Ascending aorta (tissue), 2 donors: ENCODE measurements around the gene RFESD. TPM values are rescaled to one million over a fixed set of nuclear protein-coding genes. Genes with fewer than 3 reads are reported as not detected.

ENCODE experiments used
- DNase-seq, 2 donors: peaks; one replicate each; pipeline ENCODE4 v3.0.0-alpha.2; 2019; ENCODE audit warnings: low spot score in 2 of 2
- H3K27ac ChIP-seq, 2 donors: fragments of 200-600 bp; sonication (generic); one replicate each; pipeline ENCODE4 v1.5.1; 2016 to 2017; ENCODE audit warnings: mild to moderate bottlenecking in 1 of 2
- H3K27me3 ChIP-seq: fragments of 200-600 bp; sonication (generic); one replicate; pipeline ENCODE4 v1.5.1; 2017
- H3K36me3 ChIP-seq, 2 donors: fragments of 200-600 bp; sonication (generic); one replicate each; pipeline ENCODE4 v1.5.1; 2016
- H3K4me1 ChIP-seq, 2 donors: fragments of 200-600 bp; sonication (generic); one replicate each; pipeline ENCODE4 v1.5.1; 2016 to 2017; ENCODE audit warnings: mild to moderate bottlenecking in 1 of 2
- H3K4me3 ChIP-seq, 2 donors: fragments of 200-600 bp; sonication (generic); one replicate each; pipeline ENCODE4 v1.5.1; 2016 to 2017; ENCODE audit warnings: mild to moderate bottlenecking in 1 of 2
- H3K9me3 ChIP-seq, 2 donors: fragments of 200-600 bp; sonication (generic); one replicate each; pipeline ENCODE4 v1.5.1; 2016
- CTCF ChIP-seq, 3 experiments: fragments of 200-600 bp in 2 of 3; fragments of 450-650 bp in 1 of 3; sonication (generic) in 2 of 3; IDR thresholded peaks; one replicate each; pipeline ENCODE4 v1.5.1; 2016 to 2019; ENCODE audit warnings: antibody characterized with exemption in 3 of 3, mild to moderate bottlenecking in 1 of 3, moderate library complexity in 1 of 3
- intact Hi-C: fragments of 100-400 bp; cut with DNase I; formaldehyde crosslinking; loops from one replicate; pipeline ENCODE4 v1.15.1; 2023
- total RNA-seq: library from RNA; depleted of rRNA; stranded (reverse); fragments of >200 nt; gene quantifications from one replicate; pipeline ENCODE4 v1.1.0, GENCODE V29; 2016

The RFESD gene
- total RNA-seq, 1 donor from 2014 or later = not detected

GRCh38 chr5:95617057-95617456 is 29.5 kb upstream of the RFESD start:
- DNase-seq = no peak
- Histone ChIP-seq H3K27me3 (no peaks in the 10 kb centered on the region), H3K4me3 (no peak overlapping the region), H3K27ac (no peak overlapping the region), H3K4me1 (peaks cover 3 to 8% of the 10 kb centered on the region in 2 donors), H3K9me3 (peaks cover 3 to 7% of the 10 kb centered on the region in 2 donors), H3K36me3 (no peaks in the 10 kb centered on the region)
- intact Hi-C loops = no loop called here
- no peak for TF ChIP-seq CTCF (IDR thresholded peaks at IDR 0.05)

- H3K36me3 ChIP-seq = no peaks in the 10 kb centered on the region
- peak overlapping the region; percentile 71 to 73 for H3K4me3 ChIP-seq
- H3K27me3 ChIP-seq = no peaks in the 10 kb centered on the region
- H3K27ac ChIP-seq = no peak overlapping the region
- TF ChIP-seq CTCF (IDR thresholded peaks at IDR 0.05) = no peak
- H3K4me1 ChIP-seq = peaks cover 3 to 8% of the 10 kb centered on the region in 2 donors
- H3K9me3 ChIP-seq = no peaks in the 10 kb centered on the region
- intact Hi-C loops = no loop called here
- no peak for DNase-seq
Measured at GRCh38 chr5:95619096-95619495, 27.5 kb upstream of the RFESD start.

GRCh38 chr5:95619514-95620029 is 27.0 kb upstream of the RFESD start:
- DNase-seq = no peak
- Histone ChIP-seq H3K27me3 (no peaks in the 10 kb centered on the region), H3K4me1 (peaks cover 3 to 8% of the 10 kb centered on the region in 2 donors), H3K4me3 (peak overlapping the region; percentile 71 to 73), H3K9me3 (no peaks in the 10 kb centered on the region), H3K27ac (no peak overlapping the region), H3K36me3 (no peaks in the 10 kb centered on the region)
- intact Hi-C loops = loop anchor here (2.0 kb wide), 1 partner anchor 27 kb away; the partner anchor contains the start of gene RFESD
- TF ChIP-seq CTCF (IDR thresholded peaks at IDR 0.05) = no peak

GRCh38 chr5:95620030-95620869 is 26.3 kb upstream of the RFESD start, which contains the start of gene GPR150:
GPR150 (plus strand) TSS chr5:95620087; CDS start chr5:95620276, 189 bp downstream.
- Histone ChIP-seq H3K27ac (no peak within 1 kb of the TSS), H3K4me3 (peak within 1 kb of the TSS; percentile 71 to 73), H3K4me1 (peaks cover 3 to 8% of the 10 kb centered on the region in 2 donors), H3K27me3 (no peaks in the 10 kb centered on the region), H3K9me3 (no peaks in the 10 kb centered on the region), H3K36me3 (no peaks in the 10 kb centered on the region)
- TF ChIP-seq CTCF (IDR thresholded peaks at IDR 0.05) = peak in 1 of 3 experiments; percentile 6
- peak in 1 of 2 donors; percentile 74 for DNase-seq
- intact Hi-C loops = loop anchor here (2.0 kb wide), 1 partner anchor 27 kb away; the partner anchor contains the start of gene RFESD

- Histone ChIP-seq H3K27me3 (no peaks in the 10 kb centered on the region), H3K4me1 (peaks cover 3 to 8% of the 10 kb centered on the region in 2 donors), H3K36me3 (no peaks in the 10 kb centered on the region), H3K4me3 (peak overlapping the region; percentile 71 to 73), H3K27ac (peak overlapping the region in 1 of 2 donors; percentile 0), H3K9me3 (no peaks in the 10 kb centered on the region)
- no peak for TF ChIP-seq CTCF (IDR thresholded peaks at IDR 0.05)
- intact Hi-C loops = loop anchor here (2.0 kb wide), 1 partner anchor 26 kb away; the partner anchor contains the start of gene RFESD
- peak in 1 of 2 donors; percentile 66 for DNase-seq
Measured at GRCh38 chr5:95620870-95621838, 25.4 kb upstream of the RFESD start.
